HepG2 (cell line): ENCODE results near the gene CLPSL2. TPM values are rescaled to one million over a fixed set of nuclear protein-coding genes. Genes with fewer than 3 reads are reported as not detected.

ENCODE experiments used
- ARNT ChIP-seq: fragments of 450-650 bp; IDR thresholded peaks from 2 replicates; pipeline ENCODE4 v1.6.1; 2017
- ARNT2 ChIP-seq: sonication (generic); formaldehyde crosslinking; IDR thresholded peaks from 2 replicates; pipeline ENCODE4 v1.8.0; 2022; ENCODE audit warnings: mild to moderate bottlenecking, low read depth, missing genetic modification reagents, moderate library complexity
- BCL3 ChIP-seq: sonication (generic); formaldehyde crosslinking; IDR thresholded peaks from 2 replicates; pipeline ENCODE4 v1.5.1; 2020; ENCODE audit warnings: mild to moderate bottlenecking, missing genetic modification reagents, moderate library complexity
- FOXO4 ChIP-seq: sonication (generic); formaldehyde crosslinking; conservative IDR thresholded peaks from 2 replicates; pipeline ENCODE4 v1.8.1; 2023; ENCODE audit warnings: missing genetic modification reagents
- MAX ChIP-seq: IDR thresholded peaks from 2 replicates; pipeline ENCODE4 v1.6.1; 2012; ENCODE audit warnings: inconsistent platforms
- MED1 ChIP-seq: sonication (generic); formaldehyde crosslinking; IDR thresholded peaks from 2 replicates; pipeline ENCODE4 v1.4.0; 2020; ENCODE audit warnings: missing genetic modification reagents
- MLXIP ChIP-seq: sonication (generic); formaldehyde crosslinking; IDR thresholded peaks from 2 replicates; pipeline ENCODE4 v1.9.0; 2021; ENCODE audit warnings: missing genetic modification reagents, borderline replicate concordance
- NFIB ChIP-seq: sonication (generic); formaldehyde crosslinking; IDR thresholded peaks from 2 replicates; pipeline ENCODE4 v1.9.0; 2021; ENCODE audit warnings: missing genetic modification reagents, mild to moderate bottlenecking, borderline replicate concordance
- RNF2 ChIP-seq: fragments of 450-650 bp; conservative IDR thresholded peaks from 2 replicates; pipeline ENCODE4 v1.6.1; 2016; ENCODE audit warnings: low read depth
- SALL1 ChIP-seq: sonication (generic); formaldehyde crosslinking; IDR thresholded peaks from 2 replicates; pipeline ENCODE4 v1.8.0; 2022; ENCODE audit warnings: mild to moderate bottlenecking, missing genetic modification reagents
- TFDP1 ChIP-seq: IDR thresholded peaks from 2 replicates; pipeline ENCODE4 v1.6.1; 2016; ENCODE audit warnings: missing compliant biosample characterization, missing genetic modification reagents, borderline replicate concordance
- TFDP2 ChIP-seq: sonication (generic); formaldehyde crosslinking; IDR thresholded peaks from 2 replicates; pipeline ENCODE4 v1.4.0; 2020; ENCODE audit warnings: missing genetic modification reagents
- ZBTB42 ChIP-seq: sonication (generic); formaldehyde crosslinking; IDR thresholded peaks from 2 replicates; pipeline ENCODE4 v1.5.0; 2020; ENCODE audit warnings: mild to moderate bottlenecking, missing genetic modification reagents
- ZNF234 ChIP-seq: sonication (generic); formaldehyde crosslinking; conservative IDR thresholded peaks from 2 replicates; pipeline ENCODE4 v1.5.1; 2020; ENCODE audit warnings: mild to moderate bottlenecking, missing genetic modification reagents
- ZNF460 ChIP-seq: sonication (generic); formaldehyde crosslinking; IDR thresholded peaks from 2 replicates; pipeline ENCODE4 v1.5.1; 2020; ENCODE audit warnings: missing genetic modification reagents, mild to moderate bottlenecking, borderline replicate concordance
- ZNF546 ChIP-seq: sonication (generic); formaldehyde crosslinking; conservative IDR thresholded peaks from 2 replicates; pipeline ENCODE4 v1.8.1; 2023; ENCODE audit warnings: mild to moderate bottlenecking, missing genetic modification reagents
- ZNF800 ChIP-seq: sonication (generic); formaldehyde crosslinking; IDR thresholded peaks from 2 replicates; pipeline ENCODE4 v1.4.0; 2020; ENCODE audit warnings: missing genetic modification reagents
- polyA plus RNA-seq, 8 experiments: library from polyadenylated mRNA; depleted of rRNA in 3 of 8; stranded (reverse) in 7 of 8; unstranded in 1 of 8; fragments of >200 nt; fragmentation: Illumina TruSeq in 4 of 8; extraction: Trizol in 4 of 8; gene quantifications; 2 replicates each; pipeline versions ENCODE4 v1.2.1 to v1.2.3, GENCODE V29; 2011 to 2016; ENCODE audit warnings: low read depth in 4 of 8, missing spikeins in 1 of 8, mixed read lengths in 1 of 8; ENCODE audit not compliant: insufficient read depth in 1 of 8
- total RNA-seq, 5 experiments: library from RNA; depleted of rRNA; stranded (reverse); fragments of >200 nt; fragmentation: Illumina TruSeq; extraction: Trizol; gene quantifications; 2 replicates each; pipeline ENCODE4 v1.2.3, GENCODE V29; 2016; ENCODE audit warnings: low read depth in 1 of 5

The CLPSL2 gene
- total and polyA plus RNA-seq, 2 of the 13 experiments (the other 11 are each of a cell fraction or from before 2014, with no cell fraction given): not detected

- TF ChIP-seq BCL3 (CRISPR knock-in tag) (peak; percentile 59; the same call in 1 of the 2 replicates), RNF2 (0 out of 2 replicates have a peak, but pooled peaks have one; percentile 43), MAX (peak; percentile 52), TFDP1 (CRISPR knock-in tag) (peak; percentile 33; the same call in 1 of the 2 replicates), ZNF800 (0 out of 2 replicates have a peak, but pooled peaks have one; percentile 41), ZNF234 (CRISPR knock-in tag) (no peak), MED1 (no peak), ARNT2 (CRISPR knock-in tag) (0 out of 2 replicates have a peak, but pooled peaks have one; percentile 45), ZBTB42 (CRISPR knock-in tag) (no peak), NFIB (CRISPR knock-in tag) (no peak), TFDP2 (CRISPR knock-in tag) (0 out of 2 replicates have a peak, but pooled peaks have one; percentile 36), ARNT (no peak), FOXO4 (CRISPR knock-in tag) (0 out of 2 replicates have a peak, but pooled peaks have one; percentile 50), MLXIP (CRISPR knock-in tag) (no peak), SALL1 (CRISPR knock-in tag) (0 out of 2 replicates have a peak, but pooled peaks have one; percentile 29), ZNF460 (CRISPR knock-in tag) (0 out of 2 replicates have a peak, but pooled peaks have one; percentile 1), ZNF546 (CRISPR knock-in tag) (no peak)
These were observed at the start of gene CLPSL2 (continued) for GRCh38 chr6:35776364-35777215.
